DOHH2 (cell line): ENCODE data around the gene DUSP18.

ENCODE experiments used
- H3F3A ChIP-seq: fragments of 200-600 bp; sonication (generic), shearing (Covaris generic); 2 replicates; pipeline ENCODE4 v1.6.0; 2016; ENCODE audit warnings: antibody characterized with exemption, mild to moderate bottlenecking; ENCODE audit not compliant: control insufficient read depth, insufficient read depth
- H3K27ac ChIP-seq: fragments of 200-600 bp; sonication (generic); 2 replicates; pipeline ENCODE4 v1.5.1; 2014; ENCODE audit warnings: low read depth, mild to moderate bottlenecking, low read length, moderate library complexity
- H3K27me3 ChIP-seq: fragments of 200-600 bp; sonication (generic); 2 replicates; pipeline ENCODE4 v1.6.1; 2014; ENCODE audit warnings: mild to moderate bottlenecking, low read length, mixed read lengths; ENCODE audit not compliant: control insufficient read depth
- H3K36me3 ChIP-seq: fragments of 200-600 bp; sonication (generic); 2 replicates; pipeline ENCODE4 v1.6.1; 2014; ENCODE audit warnings: mild to moderate bottlenecking, low read length, moderate library complexity, mixed read lengths; ENCODE audit not compliant: control insufficient read depth
- H3K4me1 ChIP-seq: fragments of 200-600 bp; sonication (generic); 2 replicates; pipeline ENCODE4 v1.6.1; 2014; ENCODE audit warnings: mild to moderate bottlenecking, low read length, mixed read lengths; ENCODE audit not compliant: control insufficient read depth
- H3K4me2 ChIP-seq: fragments of 200-600 bp; sonication (generic); 2 replicates; pipeline ENCODE4 v1.6.0; 2014; ENCODE audit warnings: mild to moderate bottlenecking, low read length, moderate library complexity
- H3K4me3 ChIP-seq: fragments of 200-600 bp; sonication (generic); 2 replicates; pipeline ENCODE4 v1.5.1; 2014; ENCODE audit warnings: mild to moderate bottlenecking, low read length, mixed read lengths
- H3K79me2 ChIP-seq: fragments of 200-600 bp; sonication (generic); 2 replicates; pipeline ENCODE4 v1.6.1; 2014; ENCODE audit warnings: mild to moderate bottlenecking, low read length, mixed read lengths; ENCODE audit not compliant: control insufficient read depth
- H3K9me2 ChIP-seq: fragments of 200-600 bp; sonication (generic); replicated peaks from 2 replicates; pipeline ENCODE4 v1.6.1; 2014; ENCODE audit warnings: mild to moderate bottlenecking, low read length, mixed read lengths; ENCODE audit not compliant: control insufficient read depth
- H3K9me3 ChIP-seq: fragments of 200-600 bp; sonication (generic); 2 replicates; pipeline ENCODE4 v1.6.1; 2014; ENCODE audit warnings: antibody characterized with exemption, low read length, mixed read lengths; ENCODE audit not compliant: control insufficient read depth, insufficient read depth
- H4K20me1 ChIP-seq: fragments of 200-600 bp; sonication (generic); 2 replicates; pipeline ENCODE4 v1.6.0; 2014; ENCODE audit warnings: low read depth, mild to moderate bottlenecking, antibody characterized with exemption, low read length, moderate library complexity; ENCODE audit not compliant: control insufficient read depth, insufficient read depth
- EZH2phosphoT487 ChIP-seq: fragments of 200-600 bp; sonication (generic); IDR thresholded peaks from 2 replicates; pipeline ENCODE4 v1.6.1; 2017; ENCODE audit warnings: borderline replicate concordance, mild to moderate bottlenecking, antibody characterized with exemption, low read length, moderate library complexity, mixed read lengths
- TF ChIP-seq, protein P1 (sequence below): fragments of 200-600 bp; sonication (generic); IDR thresholded peaks from one replicate; pipeline ENCODE4 v1.5.1; 2014; ENCODE audit warnings: antibody characterized with exemption, mild to moderate bottlenecking, low read depth, low read length; ENCODE audit not compliant: poor library complexity, severe bottlenecking

Gene DUSP18

DNA sequence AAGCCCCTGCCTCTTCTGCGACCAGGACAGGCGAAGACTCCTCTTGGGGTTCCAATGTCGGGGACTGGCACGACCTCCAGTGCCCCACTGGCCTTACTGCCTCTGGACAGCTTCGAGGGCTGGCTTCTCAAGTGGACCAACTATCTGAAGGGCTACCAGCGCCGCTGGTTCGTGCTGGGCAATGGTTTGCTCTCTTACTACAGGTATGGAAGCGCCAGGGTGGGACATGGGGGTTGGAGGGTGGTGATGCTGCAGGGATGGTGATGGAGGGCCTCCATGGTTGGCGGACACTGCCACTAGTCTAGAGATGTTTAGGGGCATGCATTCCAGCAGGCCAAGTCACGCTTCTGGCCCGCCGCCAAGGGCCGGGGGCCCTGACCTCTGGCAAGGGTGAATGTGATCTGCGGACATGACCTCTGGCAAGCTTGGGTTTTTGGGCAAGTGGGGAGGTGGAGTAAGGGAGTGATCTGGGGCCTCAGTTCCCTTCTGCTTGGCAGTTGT, 27.7 kb upstream of the DUSP18 start:
- Histone ChIP-seq H3K79me2 (no peaks in the 10 kb centered on the region), H3K9me3 (no peaks in the 10 kb centered on the region), H4K20me1 (no peaks in the 10 kb centered on the region), H3F3A (no peaks in the 10 kb centered on the region), H3K9me2 (no peaks in the 10 kb centered on the region), H3K4me2 (no peak overlapping the region), H3K4me1 (no peaks in the 10 kb centered on the region), H3K36me3 (no peaks in the 10 kb centered on the region), H3K4me3 (no peak overlapping the region), H3K27me3 (peaks cover 27% of the 10 kb centered on the region), H3K27ac (no peak overlapping the region)
- no peak for TF ChIP-seq EZH2phosphoT487
- TF ChIP-seq, protein P1, sequence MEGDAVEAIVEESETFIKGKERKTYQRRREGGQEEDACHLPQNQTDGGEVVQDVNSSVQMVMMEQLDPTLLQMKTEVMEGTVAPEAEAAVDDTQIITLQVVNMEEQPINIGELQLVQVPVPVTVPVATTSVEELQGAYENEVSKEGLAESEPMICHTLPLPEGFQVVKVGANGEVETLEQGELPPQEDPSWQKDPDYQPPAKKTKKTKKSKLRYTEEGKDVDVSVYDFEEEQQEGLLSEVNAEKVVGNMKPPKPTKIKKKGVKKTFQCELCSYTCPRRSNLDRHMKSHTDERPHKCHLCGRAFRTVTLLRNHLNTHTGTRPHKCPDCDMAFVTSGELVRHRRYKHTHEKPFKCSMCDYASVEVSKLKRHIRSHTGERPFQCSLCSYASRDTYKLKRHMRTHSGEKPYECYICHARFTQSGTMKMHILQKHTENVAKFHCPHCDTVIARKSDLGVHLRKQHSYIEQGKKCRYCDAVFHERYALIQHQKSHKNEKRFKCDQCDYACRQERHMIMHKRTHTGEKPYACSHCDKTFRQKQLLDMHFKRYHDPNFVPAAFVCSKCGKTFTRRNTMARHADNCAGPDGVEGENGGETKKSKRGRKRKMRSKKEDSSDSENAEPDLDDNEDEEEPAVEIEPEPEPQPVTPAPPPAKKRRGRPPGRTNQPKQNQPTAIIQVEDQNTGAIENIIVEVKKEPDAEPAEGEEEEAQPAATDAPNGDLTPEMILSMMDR: no peak

DNA sequence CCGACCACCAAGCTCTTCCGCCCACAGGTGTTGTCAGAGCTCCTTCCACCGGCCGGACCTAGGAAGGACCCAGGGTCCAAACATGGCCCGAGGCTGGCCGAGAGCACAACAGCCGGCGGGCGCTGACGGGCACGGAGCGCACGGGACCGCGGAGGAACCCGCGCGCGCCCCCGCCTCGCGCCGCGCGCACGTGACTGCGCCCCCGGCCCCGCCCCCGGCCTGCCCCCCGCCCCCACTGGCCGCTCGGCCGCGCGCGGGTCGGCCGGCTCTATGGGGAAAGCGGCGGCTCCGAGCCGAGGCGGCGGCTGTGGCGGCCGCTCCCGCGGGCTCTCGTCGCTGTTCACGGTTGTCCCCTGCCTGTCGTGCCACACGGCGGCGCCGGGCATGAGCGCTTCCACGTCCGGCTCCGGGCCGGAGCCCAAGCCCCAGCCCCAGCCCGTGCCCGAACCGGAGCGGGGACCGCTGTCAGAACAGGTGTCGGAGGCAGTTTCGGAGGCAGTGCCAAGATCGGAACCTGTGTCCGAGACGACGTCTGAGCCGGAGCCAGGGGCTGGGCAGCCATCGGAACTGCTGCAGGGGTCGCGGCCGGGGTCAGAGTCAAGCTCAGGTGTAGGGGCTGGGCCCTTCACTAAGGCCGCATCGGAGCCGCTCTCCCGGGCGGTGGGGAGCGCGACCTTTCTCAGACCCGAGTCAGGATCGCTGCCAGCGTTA, 27.1 kb upstream of the DUSP18 start, which contains the start of gene OSBP2:
Gene OSBP2, plus strand, starts transcription at position 235 of the 711 bp plus-strand sequence. Its CDS starts 36 bp downstream, at position 271.
- no peaks in the 10 kb centered on the region for H4K20me1 ChIP-seq
- no peaks in the 10 kb centered on the region for H3K4me1 ChIP-seq
- no peak for TF ChIP-seq EZH2phosphoT487
- TF ChIP-seq, protein P1: no peak
- peak within 1 kb of the TSS; percentile 29; the same call in 1 of the 2 replicates for H3K4me2 ChIP-seq
- no peaks in the 10 kb centered on the region for H3K36me3 ChIP-seq
- H3K4me3 ChIP-seq: peak within 1 kb of the TSS; percentile 33; the same call in 1 of the 2 replicates
- H3K27me3 ChIP-seq: peaks cover 27% of the 10 kb centered on the region
- H3K79me2 ChIP-seq: no peaks in the 10 kb centered on the region
- H3K9me2 ChIP-seq: no peaks in the 10 kb centered on the region
- H3F3A ChIP-seq: no peaks in the 10 kb centered on the region
- no peak within 1 kb of the TSS for H3K27ac ChIP-seq
- H3K9me3 ChIP-seq: no peaks in the 10 kb centered on the region

DNA sequence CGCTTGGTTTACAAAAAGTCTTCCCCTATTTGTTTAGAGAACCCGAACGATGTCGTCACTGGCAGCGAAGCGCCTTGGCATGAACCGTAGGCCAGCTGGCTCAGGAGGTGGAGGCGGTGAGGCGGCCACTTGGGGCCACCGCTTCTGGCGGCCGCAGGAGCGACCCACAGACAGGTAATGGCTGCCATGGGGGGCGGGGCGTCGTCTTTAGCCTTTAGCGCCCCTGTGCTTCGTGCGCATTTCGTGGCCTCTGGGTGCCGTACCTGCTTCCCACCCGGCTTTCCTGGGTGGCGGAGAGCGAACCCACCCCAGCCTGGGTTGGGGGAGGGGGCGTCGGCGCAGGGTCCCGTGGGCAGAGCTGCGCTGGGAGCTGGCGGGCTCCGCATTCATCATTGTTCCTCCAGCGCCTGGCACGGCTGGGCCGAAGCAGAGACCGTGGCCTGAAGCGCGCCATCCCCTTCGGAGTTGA, 26.5 kb upstream of the DUSP18 start:
- Histone ChIP-seq H3K4me1 (no peaks in the 10 kb centered on the region), H4K20me1 (no peaks in the 10 kb centered on the region), H3K36me3 (no peaks in the 10 kb centered on the region), H3K27ac (no peak overlapping the region), H3K9me3 (no peaks in the 10 kb centered on the region), H3K4me2 (peak overlapping the region; percentile 29; the same call in 1 of the 2 replicates), H3K27me3 (peaks cover 27% of the 10 kb centered on the region), H3K9me2 (no peaks in the 10 kb centered on the region), H3K79me2 (no peaks in the 10 kb centered on the region), H3K4me3 (peak overlapping the region; percentile 33; the same call in 1 of the 2 replicates), H3F3A (no peaks in the 10 kb centered on the region)
- no peak for TF ChIP-seq EZH2phosphoT487
- TF ChIP-seq, protein P1: no peak
